HS-5 (cell line): ENCODE data around the gene HEXA.
"Not testable (repeated sequence)": the region's sequence is repeated elsewhere in the genome, so short reads cannot be mapped to it uniquely, and the experiment has no call there.

Source experiments
- DNase-seq: peaks from one replicate; pipeline ENCODE4 v3.0.0-alpha.2; 2012; ENCODE audit warnings: low read depth

HEXA gene

DNA sequence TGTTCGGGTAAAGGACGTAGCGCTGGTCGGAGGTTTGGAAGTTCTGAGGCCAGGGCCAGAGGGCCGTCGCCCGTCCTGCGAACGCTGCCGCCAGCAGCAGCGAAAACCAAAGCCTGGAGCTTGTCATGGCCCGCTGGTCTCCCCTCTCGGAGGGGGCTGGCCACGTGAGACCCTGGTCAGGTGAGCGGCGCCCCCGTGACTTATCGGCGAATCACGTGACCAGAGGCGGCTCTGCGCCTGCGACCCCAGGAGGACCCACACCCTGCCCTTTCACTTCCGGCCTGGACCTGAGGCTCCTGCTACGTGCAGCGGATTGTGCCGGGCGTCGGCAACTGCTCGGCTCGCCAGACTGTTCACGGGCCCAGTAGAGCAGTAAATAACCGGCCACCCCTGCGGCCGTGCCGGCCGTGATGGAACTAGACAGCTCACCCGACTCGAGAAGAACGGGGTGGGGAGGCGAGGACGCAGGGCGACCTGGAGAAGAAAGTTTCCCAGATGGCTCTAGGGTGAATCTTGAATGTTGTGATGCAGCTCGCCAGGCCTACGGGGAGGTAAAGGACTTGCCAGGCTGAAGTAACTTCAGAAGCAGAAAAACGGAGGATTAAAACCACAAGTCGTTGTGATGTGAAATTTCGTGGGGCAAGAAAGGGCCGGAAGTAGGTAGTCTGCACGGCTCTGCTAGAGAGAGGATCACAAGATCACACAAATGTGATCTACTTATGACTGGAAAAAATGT lies at the start of gene HEXA:
Gene HEXA (minus strand): TSS at position 169 of the 736 bp plus-strand sequence. CDS start 42 bp downstream, at position 127.
- peak; percentile 69 for DNase-seq

DNA sequence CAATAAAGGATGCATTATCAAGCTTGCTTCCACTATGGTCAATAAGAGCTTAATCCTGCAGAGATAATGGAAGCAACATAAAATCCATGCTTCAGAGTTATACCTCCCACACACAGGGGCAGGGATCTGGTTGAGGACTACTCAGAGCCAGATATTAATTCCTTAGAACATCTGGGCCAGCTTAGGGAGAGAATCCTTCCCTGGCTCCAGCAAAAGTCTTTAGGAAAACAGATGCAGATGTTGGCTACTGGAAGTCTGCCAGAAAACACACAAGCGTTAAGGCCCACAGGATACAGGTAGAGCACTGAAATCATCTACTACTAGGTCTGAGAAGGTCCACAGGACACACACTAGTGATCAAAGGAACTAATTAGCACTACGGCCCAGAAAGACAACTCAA lies 47.4 kb upstream of the HEXA start:
- no peak for DNase-seq

DNA sequence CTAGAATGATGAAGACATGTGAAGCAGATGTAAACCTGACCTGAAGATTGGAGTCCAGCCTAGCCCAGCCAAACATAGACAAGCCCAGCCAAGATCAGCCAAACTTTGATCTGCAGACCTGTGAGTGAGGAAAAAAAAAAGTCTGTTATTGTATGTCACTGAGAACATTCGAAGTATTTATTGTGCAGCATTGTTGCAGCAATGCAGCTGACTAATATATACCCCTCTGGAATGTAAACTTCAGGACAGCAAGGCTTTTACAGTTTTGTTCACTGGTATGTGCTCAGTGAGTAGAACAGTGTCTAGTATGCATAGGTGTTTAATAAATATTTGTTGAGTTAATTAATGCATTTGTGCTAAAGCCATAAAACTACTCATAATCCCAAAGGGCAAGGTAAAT lies 45.7 kb upstream of the HEXA start:
- no peak for DNase-seq

DNA sequence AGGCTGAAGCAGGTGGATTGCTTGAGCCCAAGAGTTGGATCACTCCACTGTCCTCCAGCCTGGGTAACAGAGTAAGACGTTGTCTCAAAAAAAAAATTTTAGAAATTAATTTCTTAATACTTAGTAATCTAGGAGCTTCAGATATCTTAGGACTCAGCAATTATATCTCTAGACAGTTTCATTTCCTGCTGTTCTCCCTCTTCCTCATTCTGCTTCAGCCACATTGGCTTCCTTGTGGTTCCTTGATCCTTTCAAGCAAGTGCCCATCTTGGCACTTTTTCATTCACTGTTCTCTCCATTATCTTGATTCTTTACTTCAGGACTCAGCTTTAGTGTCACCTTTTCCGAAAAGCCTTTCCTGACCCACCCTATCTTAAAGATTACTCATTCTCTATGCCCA lies 44.8 kb upstream of the HEXA start:
- DNase-seq = no peak

DNA sequence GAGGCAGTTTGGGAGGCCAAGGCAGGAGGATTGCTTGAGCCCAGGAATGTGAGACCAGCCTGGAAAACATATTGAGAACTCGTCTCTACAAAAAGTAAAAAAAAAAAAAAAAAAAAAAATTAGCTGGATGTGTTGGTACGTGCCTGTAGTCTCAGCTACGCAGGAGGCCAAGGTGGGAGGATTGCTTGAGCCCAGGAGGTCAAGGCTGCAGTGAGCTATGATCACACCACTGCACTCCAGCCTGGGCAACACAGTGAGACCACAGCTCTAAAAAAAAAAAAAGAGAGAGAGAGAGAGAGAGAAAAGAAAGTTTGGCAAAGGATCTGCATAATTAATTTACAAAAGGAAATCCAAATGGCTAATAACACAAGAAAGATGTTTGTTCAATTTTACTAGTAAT lies 44.0 kb upstream of the HEXA start:
- not testable (repeated sequence) for DNase-seq

DNA sequence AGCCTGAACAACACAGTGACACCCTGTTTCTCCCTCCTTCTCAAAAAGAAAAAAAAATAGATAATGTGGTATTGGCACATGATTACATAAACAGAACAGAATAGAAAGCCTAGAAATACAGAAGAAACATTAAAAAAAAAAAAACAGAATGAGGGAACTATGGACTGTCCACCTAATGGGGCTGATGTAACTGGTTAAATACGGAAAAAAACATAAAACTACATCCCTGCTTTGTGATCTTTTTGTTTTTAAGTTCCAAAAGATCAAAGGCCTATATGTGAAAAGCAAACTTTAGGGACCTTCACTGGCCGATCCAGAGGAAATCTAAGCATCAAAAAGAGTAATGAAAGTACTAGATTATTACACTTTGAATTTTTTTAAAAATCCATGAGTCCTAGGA lies 39.5 kb upstream of the HEXA start:
- DNase-seq = no peak

DNA sequence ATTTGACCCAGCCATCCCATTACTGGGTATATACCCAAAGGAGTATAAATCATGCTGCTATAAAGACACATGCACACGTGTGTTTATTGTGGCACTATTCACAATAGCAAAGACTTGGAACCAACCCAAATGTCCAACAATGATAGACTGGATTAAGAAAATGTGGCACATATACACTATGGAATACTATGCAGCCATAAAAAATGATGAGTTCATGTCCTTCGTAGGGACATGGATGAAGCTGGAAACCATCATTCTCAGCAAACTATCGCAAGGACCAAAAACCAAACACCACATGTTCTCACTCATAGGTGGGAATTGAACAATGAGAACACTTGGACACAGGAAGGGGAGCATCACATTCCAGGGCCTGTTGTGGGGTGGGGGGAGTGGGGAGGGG lies 37.5 kb upstream of the HEXA start:
- DNase-seq = not testable (repeated sequence)

DNA sequence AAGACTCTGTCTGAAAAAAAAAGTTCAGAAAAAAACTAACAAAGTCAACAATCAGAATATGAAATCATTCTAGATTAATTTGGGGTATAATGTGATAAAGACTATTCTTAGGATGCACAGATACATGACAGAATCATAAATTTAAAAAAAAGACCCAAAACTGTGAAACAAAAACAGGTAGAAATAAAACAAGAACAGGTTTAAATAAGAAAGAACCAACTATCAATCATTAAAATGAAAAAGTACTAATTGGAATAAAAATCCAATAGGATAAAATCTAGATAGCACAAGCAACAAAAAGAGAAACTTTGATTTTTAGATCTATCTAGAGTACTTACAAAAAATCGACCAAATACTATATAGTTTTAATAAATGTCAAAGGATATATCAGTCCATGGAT lies 35.7 kb upstream of the HEXA start:
- DNase-seq = no peak

DNA sequence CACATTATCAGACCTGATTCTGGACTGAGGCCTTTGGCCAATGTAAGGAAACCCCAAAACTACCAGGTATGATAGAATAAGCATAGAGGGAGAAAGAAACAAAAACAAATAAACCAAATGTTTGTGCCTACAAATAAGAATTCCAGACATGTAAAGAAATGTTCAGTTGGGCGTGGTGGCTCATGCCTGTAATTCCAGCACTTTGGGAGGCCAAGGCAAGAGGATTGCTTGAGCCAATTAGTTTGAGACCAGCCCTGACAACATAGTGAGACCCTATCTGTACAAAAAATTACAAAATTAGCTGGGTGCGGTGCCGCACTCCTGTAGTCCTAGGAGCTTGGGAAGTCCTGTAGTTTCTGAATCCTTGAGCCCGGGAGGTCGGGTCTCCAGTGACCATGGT lies 35.3 kb upstream of the HEXA start:
- DNase-seq = no peak

DNA sequence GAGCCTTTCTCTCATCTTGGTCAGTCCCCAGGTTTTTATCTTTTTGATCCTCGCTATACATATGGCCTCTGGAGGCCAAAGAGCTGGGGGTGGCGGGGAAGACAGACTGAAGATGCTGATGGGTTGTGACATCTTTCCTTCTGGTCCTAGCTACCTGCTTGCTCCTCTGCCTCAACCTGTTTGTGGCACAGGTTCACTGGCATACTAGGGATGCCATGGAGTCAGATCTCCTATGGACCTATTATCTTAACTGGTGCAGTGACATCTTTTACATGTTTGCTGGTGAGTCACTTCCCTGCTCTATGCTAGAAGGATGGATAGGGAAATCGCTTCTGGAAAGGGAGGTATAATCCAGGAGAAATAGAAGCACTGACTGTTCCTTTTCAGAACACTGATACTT lies 31.1 kb upstream of the HEXA start:
- no peak for DNase-seq

DNA sequence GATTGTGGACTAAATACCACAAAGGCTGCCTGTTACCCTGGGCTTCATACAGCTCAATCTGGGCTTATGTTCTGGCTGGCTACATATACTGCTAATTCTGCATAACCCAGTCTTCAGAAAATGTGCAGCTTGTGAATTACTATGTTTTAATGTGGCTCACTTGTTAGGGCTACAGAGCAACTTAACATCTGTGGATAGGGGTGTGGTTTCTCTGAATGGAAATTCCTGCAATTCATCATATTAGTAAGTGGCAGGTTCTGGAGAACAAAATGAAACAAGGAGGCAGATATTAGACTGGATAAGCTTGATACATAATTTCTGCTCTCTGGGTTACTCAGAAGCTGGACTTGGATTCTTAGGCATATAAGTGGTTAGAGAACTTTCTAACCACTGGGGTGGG lies 29.0 kb upstream of the HEXA start:
- no peak for DNase-seq

DNA sequence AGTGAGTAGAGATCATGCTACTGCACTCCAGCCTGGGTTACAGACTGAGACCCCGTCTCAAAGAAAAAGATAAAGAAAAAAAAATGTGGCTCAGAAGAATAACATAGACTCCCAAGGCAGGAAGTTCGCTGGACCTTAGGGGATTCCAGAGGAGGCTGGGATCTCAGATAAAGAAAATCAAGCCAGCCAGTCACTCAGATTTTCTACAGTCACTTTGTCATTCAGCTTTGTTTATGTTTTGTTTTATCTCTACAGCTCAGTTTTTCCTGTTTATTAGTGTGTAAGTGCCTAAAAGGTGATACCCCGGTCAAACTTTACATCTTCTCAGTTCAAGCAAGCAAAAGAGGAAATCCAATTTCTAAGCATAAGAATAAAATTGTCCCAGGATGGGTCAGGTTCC lies 28.5 kb upstream of the HEXA start:
- DNase-seq = no peak

DNA sequence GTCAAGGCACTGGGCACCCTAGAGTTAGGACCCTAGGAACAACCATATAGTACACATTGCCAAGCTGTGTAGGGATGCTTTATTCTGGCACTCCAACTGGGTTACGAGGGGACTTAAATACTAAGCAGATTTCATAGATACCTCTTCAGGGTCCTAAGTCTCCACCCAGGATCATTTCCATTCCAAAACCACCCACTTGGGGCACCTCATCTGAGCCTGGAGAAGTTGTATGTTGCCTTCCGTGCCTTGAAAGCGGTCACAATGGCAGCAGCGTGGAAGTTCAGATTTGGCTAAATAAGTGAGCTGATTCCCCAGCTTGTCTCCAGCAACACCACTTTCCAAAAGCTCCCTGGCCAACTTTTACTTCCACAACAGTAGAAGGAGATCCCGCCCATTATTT lies 26.9 kb upstream of the HEXA start:
- no peak for DNase-seq

DNA sequence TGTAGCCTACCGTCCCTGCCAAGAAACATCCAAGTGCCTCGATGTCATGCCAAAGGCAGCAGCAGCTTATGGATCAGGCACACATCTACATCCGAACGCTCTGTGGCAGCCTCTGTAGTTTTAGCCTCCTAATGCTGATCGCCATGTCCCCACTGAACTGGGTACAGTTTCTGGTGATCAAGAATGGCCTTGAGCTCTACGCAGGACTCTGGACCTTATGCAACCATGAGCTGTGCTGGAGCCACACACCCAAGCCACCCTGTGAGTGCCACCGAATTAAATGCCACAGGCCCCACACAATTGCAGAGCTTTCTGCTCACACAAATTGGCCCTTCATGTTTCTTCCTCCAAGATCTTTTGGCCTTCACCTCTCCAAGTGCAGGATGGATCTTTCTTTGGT lies 22.8 kb upstream of the HEXA start:
- no peak for DNase-seq

DNA sequence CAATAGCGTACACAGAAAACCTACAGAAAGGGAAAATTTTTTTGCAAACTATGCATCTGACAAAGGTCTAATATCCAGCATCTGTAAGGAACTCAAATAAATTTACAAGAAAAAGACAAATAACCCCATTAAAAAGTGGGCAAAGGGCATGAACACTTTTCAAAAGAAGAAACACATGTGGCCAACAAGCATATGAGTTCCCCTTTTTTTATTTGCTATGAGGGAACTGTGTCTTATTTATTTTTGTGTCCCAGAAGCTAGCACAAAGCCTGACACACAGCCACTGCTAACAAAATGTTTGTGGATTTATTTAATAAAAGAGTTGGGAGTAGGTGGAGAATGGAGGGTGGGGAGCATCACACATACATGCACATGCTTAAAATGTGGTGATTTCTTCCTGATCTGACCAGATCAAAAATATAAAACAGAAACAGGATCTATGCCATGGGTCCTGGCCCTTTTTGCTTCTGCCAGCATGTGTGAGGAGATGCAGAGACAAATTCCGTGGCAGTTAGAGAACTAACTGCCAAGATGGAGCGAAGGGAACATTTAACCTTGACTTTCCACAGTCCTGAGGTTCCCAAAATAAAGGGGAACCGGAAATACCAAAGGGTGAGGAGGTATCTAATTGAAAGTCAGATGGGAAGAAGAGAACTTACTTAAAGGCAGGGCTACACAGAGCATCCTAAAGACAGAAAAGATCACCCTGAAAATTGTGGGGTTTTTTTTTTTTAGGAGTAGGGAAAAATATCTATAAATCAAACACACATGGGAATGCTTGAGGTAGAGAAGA lies 22.2 kb upstream of the HEXA start, which contains the start of gene TMEM202:
Gene TMEM202 (plus strand): TSS at position 510 of the 793 bp plus-strand sequence. CDS start 22 bp downstream, at position 532.
- no peak for DNase-seq

DNA sequence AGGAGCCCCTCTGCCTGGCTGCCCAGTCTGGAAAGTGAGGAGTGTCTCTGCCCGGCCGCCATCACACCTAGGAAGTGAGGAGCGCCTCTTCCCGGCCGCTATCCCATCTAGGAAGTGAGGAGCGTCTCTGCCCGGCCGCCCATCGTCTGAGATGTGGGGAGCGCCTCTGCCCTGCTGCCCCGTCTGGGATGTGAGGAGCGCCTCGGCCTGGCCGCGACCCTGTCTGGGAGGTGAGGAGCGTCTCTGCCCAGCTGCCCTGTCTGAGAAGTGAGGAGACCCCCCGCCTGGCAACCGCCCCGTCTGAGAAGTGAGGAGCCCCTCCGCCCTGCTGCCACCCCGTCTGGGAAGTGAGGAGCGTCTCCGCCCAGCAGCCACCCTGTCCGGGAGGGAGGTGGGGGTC lies 20.5 kb upstream of the HEXA start:
- not testable (repeated sequence) for DNase-seq

DNA sequence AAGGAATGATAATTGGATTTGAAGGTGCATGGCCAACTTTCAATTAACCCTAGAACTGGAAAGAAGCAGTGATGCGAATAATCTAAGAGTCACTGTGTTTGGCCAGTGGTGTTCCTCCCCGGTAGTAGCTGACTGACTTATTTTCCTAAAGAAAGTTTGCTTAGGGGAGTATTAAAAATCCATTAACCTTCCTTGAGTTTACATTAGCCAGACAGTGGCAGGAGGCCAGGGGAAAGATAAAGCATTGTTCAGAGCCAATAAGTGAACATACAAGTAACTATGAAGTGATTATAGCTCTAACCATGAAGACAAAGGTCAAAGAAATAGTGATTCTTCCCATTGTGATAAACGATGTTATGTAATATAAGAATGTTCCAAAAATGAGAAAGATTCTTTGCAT lies 13.4 kb upstream of the HEXA start:
- no peak for DNase-seq

DNA sequence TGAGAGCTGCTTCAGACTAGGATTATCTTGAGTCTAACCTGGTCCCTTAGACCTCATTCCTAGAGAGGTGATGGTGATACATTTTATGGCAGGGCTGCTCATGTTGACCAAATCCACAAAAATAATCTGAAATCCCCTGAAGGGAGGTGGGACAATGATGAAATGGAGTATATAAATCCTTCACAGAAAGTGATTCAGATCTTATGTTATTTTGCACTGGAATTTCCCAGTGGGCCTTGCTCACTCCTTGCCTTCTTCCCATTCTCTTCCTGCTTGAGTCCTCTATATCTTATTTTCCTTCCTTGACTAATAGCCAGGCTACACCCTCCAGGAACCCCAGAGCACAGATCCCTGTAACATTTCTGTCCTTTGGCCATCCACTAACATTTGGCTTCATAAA lies 11.9 kb upstream of the HEXA start:
- no peak for DNase-seq

DNA sequence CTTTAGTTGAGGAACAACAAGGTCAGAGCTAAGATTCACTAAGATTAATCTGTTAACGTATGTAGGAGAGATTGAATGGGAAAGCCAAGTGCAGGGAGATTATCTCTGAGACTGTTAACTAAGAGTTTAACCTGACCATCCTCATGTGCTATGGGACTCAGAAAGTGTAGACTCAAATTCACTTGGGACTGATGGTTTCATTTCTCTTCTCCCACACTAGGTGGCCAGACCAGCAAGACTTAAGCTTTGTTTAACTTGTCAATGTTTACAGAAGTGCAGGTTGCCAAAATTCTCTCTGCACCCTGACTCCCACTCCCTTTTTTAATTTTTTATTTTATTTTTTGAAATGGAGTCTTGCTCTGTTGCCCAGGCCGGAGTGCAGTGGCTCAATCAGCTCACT lies 6.3 kb upstream of the HEXA start:
- DNase-seq = no peak

DNA sequence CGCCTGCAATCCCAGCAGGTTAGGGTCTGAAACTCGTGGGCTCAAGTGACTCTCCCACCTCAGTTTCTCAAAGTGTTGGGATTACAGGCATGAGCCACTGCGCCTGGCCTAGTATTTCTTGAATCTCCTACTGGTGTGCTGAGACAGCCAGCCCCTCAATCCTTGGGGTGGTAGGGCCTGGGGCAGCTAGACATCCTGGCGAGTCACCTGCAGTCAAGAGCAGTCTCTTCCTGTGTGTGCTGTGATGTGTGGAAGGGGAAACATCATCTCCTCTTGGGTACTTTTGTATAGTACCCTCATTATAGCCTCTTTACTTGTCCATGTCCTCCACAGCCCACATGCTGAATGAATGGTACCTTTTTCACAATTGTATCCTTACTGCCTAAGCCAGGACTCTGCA lies 4.9 kb upstream of the HEXA start:
- DNase-seq = no peak

DNA sequence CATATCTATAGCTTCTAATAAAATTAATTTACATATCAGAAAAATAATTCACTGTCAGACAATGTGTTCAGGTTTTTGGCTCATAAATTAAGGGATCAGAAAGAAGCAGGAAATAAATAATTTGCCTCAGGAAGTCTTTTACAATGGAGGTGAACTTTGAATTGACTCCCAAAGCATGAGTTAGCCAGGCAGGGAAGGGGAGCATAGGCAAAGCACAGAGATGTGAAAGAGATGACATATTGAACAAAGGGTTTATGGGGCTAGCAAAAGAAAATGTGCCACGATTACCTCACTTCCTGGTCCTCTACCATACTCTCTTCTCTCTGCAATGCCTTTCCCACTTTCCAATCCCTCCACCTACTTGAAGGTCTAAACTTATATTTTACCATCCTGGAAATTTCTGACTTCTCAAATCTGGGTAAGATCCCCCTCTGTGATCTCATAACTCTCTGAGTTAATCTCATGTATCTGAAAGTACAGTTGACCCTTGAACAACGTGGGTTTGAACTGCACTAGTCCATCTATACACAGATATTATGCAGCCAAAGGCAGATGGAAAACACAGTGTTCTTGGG lies 4.1 kb upstream of the HEXA start:
- no peak for DNase-seq

DNA sequence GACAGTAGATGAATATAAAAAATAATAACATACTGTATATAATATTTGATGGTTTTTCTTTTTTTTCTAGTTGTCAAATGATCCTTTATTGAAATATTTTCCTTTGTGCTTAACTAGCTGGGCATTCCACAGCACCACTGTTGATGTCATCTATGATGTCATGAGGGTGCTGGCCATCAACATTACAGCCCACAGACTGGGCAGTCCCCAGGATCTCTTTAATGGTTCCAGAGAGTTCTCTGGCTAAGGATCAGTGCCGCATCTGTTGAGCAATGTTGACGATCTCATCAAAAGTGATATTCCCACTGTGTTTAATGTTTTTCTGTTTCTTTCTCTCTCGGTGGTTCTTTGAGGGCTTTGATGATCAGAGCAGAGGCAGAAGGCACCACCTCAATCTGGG lies 3.3 kb upstream of the HEXA start:
- DNase-seq = not testable (repeated sequence)

DNA sequence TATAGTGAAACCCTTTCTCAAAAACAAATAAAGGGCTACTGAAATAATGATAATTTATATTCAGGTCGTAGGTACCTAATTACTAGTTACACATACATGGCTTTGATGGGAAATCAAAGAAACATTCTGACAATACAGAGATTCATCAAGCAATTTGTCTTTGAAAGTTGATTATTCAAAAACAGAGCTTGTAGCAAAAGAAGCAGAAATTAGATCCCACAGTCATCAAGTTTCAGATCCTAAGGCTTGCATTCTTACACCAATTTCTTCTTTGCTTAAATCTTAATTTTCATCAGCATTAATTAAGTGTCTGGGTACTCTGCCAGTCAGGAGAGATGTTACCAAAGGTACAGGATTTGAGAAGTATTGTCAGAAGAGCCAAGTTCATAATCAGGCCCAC lies 1.5 kb upstream of the HEXA start:
- no peak for DNase-seq
